GM04503 (cell line): ENCODE data around the gene RNF220.

Source experiments
- DNase-seq: peaks from one replicate; pipeline ENCODE4 v3.0.0-alpha.2; 2012; ENCODE audit warnings: low read depth

The RNF220 gene

DNA sequence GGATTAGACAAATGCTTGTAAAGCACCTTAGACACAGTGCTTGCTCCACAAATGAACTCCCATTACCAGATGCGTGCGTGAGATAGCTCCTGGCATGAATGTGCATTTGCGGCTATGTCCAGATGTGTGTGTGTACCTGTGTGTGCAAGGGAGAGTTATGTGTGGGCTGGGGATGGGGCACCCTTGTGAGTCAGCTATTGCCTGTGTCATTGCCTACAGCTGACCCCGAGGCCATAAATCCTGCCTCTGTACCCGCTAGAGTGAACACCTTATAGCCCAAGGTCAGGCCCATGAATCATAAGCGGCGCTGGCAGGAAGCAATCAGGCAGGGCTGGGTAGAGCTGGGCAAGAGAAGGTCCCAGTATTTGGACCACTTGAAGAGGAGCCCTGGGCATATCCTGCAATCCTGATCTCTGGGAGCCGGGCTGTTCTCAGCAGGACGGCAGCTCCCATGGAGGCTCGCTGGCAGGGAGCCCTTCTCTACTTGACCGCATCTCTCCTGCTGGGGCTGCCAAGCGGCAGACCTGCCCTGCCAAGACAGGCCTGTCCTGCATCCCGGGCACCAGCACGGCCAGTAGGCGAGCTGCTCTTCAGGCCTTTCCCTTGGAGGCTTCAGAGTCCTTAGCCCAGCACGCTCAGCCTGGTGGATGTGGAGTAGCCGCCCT is 182.9 kb downstream of the RNF220 start:
- DNase-seq, result no peak

DNA sequence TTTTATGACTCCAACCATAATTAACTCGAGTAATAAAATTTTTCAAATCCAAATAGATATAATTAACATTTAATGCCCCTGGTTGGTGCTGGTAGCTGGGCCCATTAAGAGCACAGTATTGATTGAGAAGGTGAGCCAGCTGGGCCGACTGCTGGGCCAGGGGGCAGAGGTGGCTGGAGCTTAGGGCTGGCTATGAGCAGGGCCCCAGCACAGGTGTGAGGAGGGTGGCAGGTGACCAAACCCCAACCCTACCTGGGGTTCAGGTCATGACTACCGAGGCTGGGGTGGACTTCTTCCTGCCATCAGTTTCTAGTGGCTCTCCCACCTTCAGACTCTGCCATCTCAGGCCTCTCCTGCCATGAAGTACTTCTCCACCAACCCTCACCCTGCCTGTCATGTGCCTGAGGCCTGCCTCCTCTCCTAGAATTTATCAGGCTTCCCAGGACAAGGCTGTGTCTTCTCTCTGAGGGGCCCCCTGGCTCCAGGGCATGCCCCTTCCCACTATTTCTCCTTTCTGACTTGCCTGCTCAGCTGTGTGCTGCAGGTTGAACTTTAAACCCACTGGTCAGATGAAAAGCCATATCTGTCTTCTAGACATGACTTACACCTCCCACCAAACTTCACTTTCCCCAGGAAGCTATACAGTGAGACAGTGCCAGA is 183.6 kb downstream of the RNF220 start:
- DNase-seq, result no peak

DNA sequence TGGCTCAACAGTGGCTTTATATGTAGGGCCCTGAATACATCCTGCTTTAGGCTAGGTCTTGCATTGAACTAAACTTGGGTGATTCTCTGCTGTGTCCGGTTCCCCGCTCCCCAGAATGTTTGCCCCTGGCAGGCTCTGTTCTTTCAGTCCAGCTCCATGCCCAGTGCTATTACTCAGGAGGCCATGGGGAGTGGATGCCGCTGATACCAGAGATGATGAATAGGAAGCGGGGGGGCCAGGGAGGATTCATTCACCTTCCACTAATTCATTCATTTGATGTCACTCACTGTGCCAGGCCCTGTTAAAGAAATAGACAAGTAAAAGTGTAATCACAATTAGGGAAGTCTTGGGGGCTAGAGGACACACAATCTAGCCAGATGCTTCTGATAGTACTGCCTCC is 185.4 kb downstream of the RNF220 start:
- DNase-seq, result no peak

DNA sequence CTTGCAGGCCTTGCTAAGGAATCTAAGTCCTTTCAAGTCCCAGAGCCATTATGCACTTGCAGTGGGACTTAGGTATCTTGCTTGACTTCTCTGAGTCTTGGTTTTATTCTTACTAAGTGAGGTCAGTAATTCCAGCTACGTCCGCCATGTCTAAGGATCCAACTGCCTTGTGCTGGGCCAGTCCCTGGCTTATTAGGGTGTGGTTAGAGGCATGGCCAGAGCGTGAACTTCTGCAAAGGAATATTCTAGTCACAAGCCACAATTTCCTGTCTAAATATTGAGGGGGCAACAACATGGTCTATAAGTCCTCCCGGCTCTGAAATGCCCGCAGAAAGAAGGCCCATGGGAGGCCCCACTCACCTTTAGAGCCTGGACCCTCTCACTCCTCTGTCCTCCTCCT is 186.3 kb downstream of the RNF220 start:
- DNase-seq, result no peak

- DNase-seq, result no peak
Measured at GRCh38 chr1:44592208-44593145, 187.4 kb downstream of the RNF220 start.

DNA sequence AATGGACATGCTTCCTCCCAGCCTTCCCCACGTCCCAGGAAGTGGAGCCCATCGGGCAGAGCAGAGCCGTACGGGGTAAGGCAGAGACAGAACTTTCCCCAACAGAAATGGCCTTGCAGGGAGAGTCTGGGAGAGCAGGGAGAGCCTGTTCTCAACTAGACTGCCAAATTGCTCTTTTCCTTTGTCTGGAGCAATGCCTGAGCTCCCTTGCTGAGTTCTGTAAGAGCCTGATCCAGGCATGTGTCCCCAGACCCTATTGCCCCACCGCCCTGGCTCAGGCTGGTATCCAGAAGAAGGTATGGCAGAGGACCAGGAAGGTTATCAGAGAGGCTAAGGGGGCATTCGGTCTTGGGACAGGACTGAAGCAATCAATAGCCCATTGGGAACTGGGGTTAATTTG is 189.3 kb downstream of the RNF220 start:
- DNase-seq, result no peak

DNA sequence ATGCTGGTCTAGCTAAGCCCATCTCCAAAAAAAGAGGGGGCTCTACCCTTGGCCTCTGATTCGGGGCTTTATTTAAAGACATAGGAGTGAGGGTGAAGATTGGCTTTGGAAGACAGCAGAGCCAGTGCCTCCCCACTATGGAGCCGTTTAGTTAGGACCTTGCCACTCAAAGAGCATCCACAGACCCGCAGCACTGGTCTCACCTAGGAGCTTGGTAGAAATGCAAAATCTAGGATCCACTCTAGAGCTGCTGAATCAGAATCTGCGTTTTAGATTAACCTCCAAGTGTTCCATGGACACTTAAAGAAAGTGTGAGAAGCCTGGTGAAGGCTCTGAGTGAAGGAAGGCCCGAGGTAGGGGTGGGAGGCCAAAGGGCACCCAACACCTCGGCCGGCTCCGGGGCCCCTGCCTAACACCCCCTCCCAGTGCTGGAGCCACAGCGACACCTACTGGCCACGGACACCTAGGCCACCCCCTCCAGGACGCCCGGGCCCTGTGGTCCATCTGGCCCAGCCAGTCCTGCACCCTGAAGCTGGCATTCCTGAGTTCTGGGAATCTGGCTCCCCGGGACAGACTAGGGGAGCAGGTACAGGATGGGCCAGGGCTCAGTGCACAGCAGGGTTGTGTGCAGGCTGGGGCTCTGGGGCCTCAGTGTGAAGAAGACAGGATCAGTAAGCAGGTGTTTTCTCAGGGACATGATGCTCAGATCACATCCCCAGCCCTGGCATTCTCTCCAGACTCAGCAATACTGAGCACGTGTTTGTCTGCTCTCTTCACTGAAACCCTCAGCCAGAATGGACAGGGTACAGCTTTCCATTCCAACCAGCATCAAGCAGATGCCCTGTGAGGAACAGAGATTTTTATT is 190.0 kb downstream of the RNF220 start:
- no peak for DNase-seq

- DNase-seq, result no peak
Measured at GRCh38 chr1:44596511-44596910, 191.5 kb downstream of the RNF220 start.

GRCh38 chr1:44598167-44598566 is 193.1 kb downstream of the RNF220 start:
- no peak for DNase-seq

GRCh38 chr1:44602634-44603628 is 197.9 kb downstream of the RNF220 start:
- DNase-seq, result no peak

DNA sequence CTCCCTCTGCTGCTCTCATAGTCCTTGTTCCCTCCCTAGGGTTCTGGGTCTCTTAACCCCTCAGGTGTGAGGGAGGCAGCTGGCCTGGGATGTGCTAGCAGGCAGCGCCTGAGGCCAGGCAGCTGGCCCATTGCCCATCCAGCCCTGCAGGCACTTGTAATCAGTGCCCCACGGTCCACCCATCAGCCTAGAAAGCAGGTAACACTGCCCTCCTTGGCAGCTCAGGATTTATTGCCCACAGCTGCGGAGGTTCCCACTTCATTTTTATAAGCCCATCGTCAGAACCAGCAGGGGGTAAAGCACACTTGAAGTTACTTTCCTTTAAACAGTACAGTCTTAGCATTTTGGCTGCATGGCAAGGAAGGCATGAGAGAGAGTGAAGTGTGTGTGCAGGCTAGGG is 198.7 kb downstream of the RNF220 start:
- DNase-seq, result no peak

- no peak for DNase-seq
Measured at GRCh38 chr1:44604157-44604955, 199.3 kb downstream of the RNF220 start.

- DNase-seq, result no peak
Measured at GRCh38 chr1:44605914-44606615, 201.0 kb downstream of the RNF220 start.

DNA sequence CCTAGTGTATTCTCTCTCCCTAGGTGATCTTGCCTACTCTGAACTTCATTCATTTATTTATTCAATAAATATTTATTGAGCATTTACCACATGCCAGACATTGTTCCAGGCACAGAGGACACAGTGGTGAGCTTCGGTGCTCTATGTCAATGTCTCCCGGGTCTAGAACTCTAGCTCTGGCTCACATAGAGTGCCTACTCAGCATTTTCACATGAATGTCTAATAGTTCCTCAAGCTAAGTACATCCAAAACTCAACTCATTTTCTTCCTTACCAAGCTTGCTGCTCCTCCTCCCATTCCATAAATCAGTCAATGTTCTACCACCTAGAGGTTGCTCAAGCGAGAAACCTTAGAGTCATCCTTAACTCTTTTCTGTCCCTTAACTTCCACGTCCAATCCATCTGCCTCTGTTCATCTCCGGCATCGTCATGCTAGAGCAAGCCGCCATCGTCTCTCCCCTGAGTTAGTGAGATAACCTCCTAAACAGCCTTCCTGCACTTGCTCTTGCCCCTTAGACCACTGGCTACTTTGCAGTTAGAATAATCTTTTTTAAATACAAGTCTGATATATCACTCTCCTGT is 201.7 kb downstream of the RNF220 start:
- DNase-seq, result no peak

GRCh38 chr1:44608141-44608540 is 203.1 kb downstream of the RNF220 start:
- DNase-seq, result no peak

DNA sequence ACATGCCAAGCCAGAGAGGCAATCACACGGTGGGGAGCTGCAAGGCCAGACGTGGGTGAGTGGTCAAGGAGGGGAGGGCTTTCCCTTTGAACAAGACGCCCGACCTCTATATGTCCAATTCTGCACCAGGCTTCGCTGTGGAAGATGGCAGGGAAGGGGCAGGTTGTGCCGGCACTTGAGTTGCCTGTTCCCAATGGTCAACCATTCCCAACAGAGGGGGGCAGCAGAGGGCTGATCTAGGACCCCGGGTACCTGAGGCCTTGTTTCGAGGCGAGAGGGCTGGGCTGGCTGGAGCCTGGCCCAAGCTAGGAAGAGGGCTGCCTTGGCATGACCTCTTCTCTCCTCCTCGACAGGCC is 204.3 kb downstream of the RNF220 start:
- no peak for DNase-seq

- DNase-seq, result no peak
Measured at GRCh38 chr1:44609768-44610526, 204.9 kb downstream of the RNF220 start.

- DNase-seq, result no peak
Measured at GRCh38 chr1:44610527-44611148, 205.6 kb downstream of the RNF220 start.
